CD14-positive monocyte (primary cell): ENCODE results near the gene SS18L1. TPM values are rescaled to one million over a fixed set of nuclear protein-coding genes. Genes with fewer than 3 reads are reported as not detected.

Experiments used
- DNase-seq, 3 donors: peaks; one replicate each; pipeline ENCODE4 v3.0.0-alpha.2; 2011 to 2022
- H2AFZ ChIP-seq: 2 replicates; pipeline ENCODE4 v1.6.0; 2012; ENCODE audit warnings: mild to moderate bottlenecking, low read depth, low read length, inconsistent platforms; ENCODE audit not compliant: insufficient read depth, poor library complexity, severe bottlenecking
- H3K27ac ChIP-seq, 2 donors: 1 replicate in 1 of 2; 2 replicates in 1 of 2; pipeline ENCODE4 v1.5.1; 2012 to 2013; ENCODE audit warnings: low read length in 2 of 2, control low read depth in 1 of 2, inconsistent platforms in 1 of 2, low read depth in 1 of 2, mild to moderate bottlenecking in 1 of 2
- H3K27me3 ChIP-seq, 2 donors: one replicate each; pipeline versions ENCODE4 v1.6.0 to v1.6.1; 2011 to 2013; ENCODE audit warnings: low read length in 2 of 2; ENCODE audit not compliant: control insufficient read depth in 2 of 2, insufficient read depth in 2 of 2
- H3K36me3 ChIP-seq, 2 donors: replicated peaks in 1 of 2; 1 replicate in 1 of 2; 2 replicates in 1 of 2; pipeline versions ENCODE4 v1.5.1 to v1.6.1; 2012 to 2013; ENCODE audit warnings: low read length in 2 of 2, control low read depth in 1 of 2, inconsistent platforms in 1 of 2, mild to moderate bottlenecking in 1 of 2; ENCODE audit not compliant: insufficient read depth in 2 of 2, control insufficient read depth in 1 of 2
- H3K4me1 ChIP-seq, 2 donors: 1 replicate in 1 of 2; 2 replicates in 1 of 2; pipeline versions ENCODE4 v1.5.1 to v1.6.1; 2012 to 2013; ENCODE audit warnings: low read length in 2 of 2, control low read depth in 1 of 2, inconsistent platforms in 1 of 2, mild to moderate bottlenecking in 1 of 2, moderate library complexity in 1 of 2; ENCODE audit not compliant: insufficient read depth in 2 of 2, control insufficient read depth in 1 of 2
- H3K4me2 ChIP-seq: replicated peaks from 2 replicates; pipeline ENCODE3; 2012; ENCODE audit warnings: low read length, moderate library complexity, mild to moderate bottlenecking; ENCODE audit not compliant: poor library complexity, severe bottlenecking; ENCODE audit errors: extremely low read depth
- H3K4me3 ChIP-seq, 3 experiments: fragments of 200-600 bp in 1 of 3; sonication (generic) in 1 of 3; replicated peaks in 1 of 3; 1 replicate in 2 of 3; 2 replicates in 1 of 3; pipeline ENCODE4 v1.5.1; 2011 to 2013; ENCODE audit warnings: low read length in 3 of 3, mild to moderate bottlenecking in 3 of 3, control low read depth in 2 of 3, low read depth in 2 of 3, inconsistent platforms in 1 of 3, moderate library complexity in 1 of 3
- H3K79me2 ChIP-seq: 2 replicates; pipeline ENCODE4 v1.6.0; 2012; ENCODE audit warnings: mild to moderate bottlenecking, control low read depth, inconsistent platforms, low read length, moderate library complexity; ENCODE audit not compliant: insufficient read depth
- H3K9ac ChIP-seq: 2 replicates; pipeline ENCODE4 v1.6.0; 2017; ENCODE audit warnings: low read length, mild to moderate bottlenecking; ENCODE audit not compliant: insufficient read depth, poor library complexity, severe bottlenecking
- H3K9me3 ChIP-seq, 2 donors: replicated peaks in 1 of 2; 1 replicate in 1 of 2; 2 replicates in 1 of 2; pipeline versions ENCODE4 v1.5.1 to v1.6.1; 2012 to 2013; ENCODE audit warnings: low read length in 2 of 2, control low read depth in 1 of 2; ENCODE audit not compliant: control insufficient read depth in 1 of 2, insufficient read depth in 1 of 2
- H4K20me1 ChIP-seq: 2 replicates; pipeline ENCODE4 v1.6.0; 2012; ENCODE audit warnings: mild to moderate bottlenecking, low read length, control low read depth, moderate library complexity; ENCODE audit not compliant: insufficient read depth
- H3K27ac Mint-ChIP-seq, 7 donors: one replicate each; pipeline ENCODE4 v1.8.0; 2020; ENCODE audit warnings: mild to moderate bottlenecking in 7 of 7, mixed read lengths in 7 of 7, moderate library complexity in 6 of 7, inconsistent platforms in 2 of 7
- H3K27me3 Mint-ChIP-seq, 3 donors: one replicate each; pipeline ENCODE4 v1.8.0; 2021 to 2022; ENCODE audit warnings: low read depth in 3 of 3, mild to moderate bottlenecking in 3 of 3, mixed read lengths in 3 of 3, moderate library complexity in 3 of 3, inconsistent platforms in 1 of 3
- H3K36me3 Mint-ChIP-seq, 2 donors: one replicate each; pipeline ENCODE4 v1.8.0; 2020; ENCODE audit warnings: mixed read lengths in 2 of 2, inconsistent platforms in 1 of 2, mild to moderate bottlenecking in 1 of 2
- H3K4me1 Mint-ChIP-seq: one replicate; pipeline ENCODE4 v1.8.0; 2020; ENCODE audit warnings: mild to moderate bottlenecking, mixed read lengths
- H3K4me3 Mint-ChIP-seq, 2 donors: one replicate each; pipeline ENCODE4 v1.8.0; 2020; ENCODE audit warnings: mild to moderate bottlenecking in 2 of 2, mixed read lengths in 2 of 2, moderate library complexity in 1 of 2
- H3K9me3 Mint-ChIP-seq, 7 donors: one replicate each; pipeline ENCODE4 v1.8.0; 2020 to 2022; ENCODE audit warnings: mixed read lengths in 7 of 7, mild to moderate bottlenecking in 6 of 7, moderate library complexity in 6 of 7, inconsistent platforms in 2 of 7
- WGBS: methylation state at CpG from one replicate; pipeline ENCODE4 v1.1.5; 2013; ENCODE audit warnings: missing lambda C conversion rate; ENCODE audit not compliant: insufficient coverage; 5-methylcytosine and 5-hydroxymethylcytosine counted together
- intact Hi-C, 2 donors: fragments of 100-400 bp; cut with micrococcal nuclease; formaldehyde crosslinking; loops; one replicate each; pipeline versions ENCODE4 v1.15.0 to v1.15.1; 2023
- polyA plus RNA-seq, 3 donors: library from polyadenylated mRNA; depleted of rRNA in 1 of 3; unstranded in 2 of 3; stranded (reverse) in 1 of 3; fragments of 300-500 nt in 2 of 3; fragments of >200 nt in 1 of 3; fragmentation: Illumina TruSeq in 2 of 3; gene quantifications; 1 replicate in 2 of 3; 2 replicates in 1 of 3; pipeline ENCODE4 v1.2.3, GENCODE V29; 2012 to 2021
- TF ChIP-seq, protein P1 (sequence below): fragments of 200-600 bp; IDR thresholded peaks from one replicate; pipeline ENCODE4 v1.8.0; 2022; ENCODE audit warnings: antibody characterized with exemption, mild to moderate bottlenecking

The SS18L1 gene
- polyA plus RNA-seq, 3 donors, result 0.75 to 16.5 (median 1.1) TPM

- TF ChIP-seq, protein P1, sequence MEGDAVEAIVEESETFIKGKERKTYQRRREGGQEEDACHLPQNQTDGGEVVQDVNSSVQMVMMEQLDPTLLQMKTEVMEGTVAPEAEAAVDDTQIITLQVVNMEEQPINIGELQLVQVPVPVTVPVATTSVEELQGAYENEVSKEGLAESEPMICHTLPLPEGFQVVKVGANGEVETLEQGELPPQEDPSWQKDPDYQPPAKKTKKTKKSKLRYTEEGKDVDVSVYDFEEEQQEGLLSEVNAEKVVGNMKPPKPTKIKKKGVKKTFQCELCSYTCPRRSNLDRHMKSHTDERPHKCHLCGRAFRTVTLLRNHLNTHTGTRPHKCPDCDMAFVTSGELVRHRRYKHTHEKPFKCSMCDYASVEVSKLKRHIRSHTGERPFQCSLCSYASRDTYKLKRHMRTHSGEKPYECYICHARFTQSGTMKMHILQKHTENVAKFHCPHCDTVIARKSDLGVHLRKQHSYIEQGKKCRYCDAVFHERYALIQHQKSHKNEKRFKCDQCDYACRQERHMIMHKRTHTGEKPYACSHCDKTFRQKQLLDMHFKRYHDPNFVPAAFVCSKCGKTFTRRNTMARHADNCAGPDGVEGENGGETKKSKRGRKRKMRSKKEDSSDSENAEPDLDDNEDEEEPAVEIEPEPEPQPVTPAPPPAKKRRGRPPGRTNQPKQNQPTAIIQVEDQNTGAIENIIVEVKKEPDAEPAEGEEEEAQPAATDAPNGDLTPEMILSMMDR, result no peak
- no peak overlapping the region for H3K4me2 ChIP-seq
- no peaks in the 10 kb centered on the region for H3K27me3 ChIP-seq
- H3K27ac Mint-ChIP-seq, result no peak overlapping the region
- no peak overlapping the region for H3K27ac ChIP-seq
- peaks cover 3 to 17% (median 14%) of the 10 kb centered on the region in 3 donors for H3K27me3 Mint-ChIP-seq
- no peaks in the 10 kb centered on the region for H3K36me3 Mint-ChIP-seq
- no peak overlapping the region for H2AFZ ChIP-seq
- WGBS, result 97% methylated on average over 2 of the region's 2 CpGs
- no peaks in the 10 kb centered on the region for H3K4me1 Mint-ChIP-seq
- no peaks in the 10 kb centered on the region for H3K79me2 ChIP-seq
- peaks cover 0 to 18% of the 10 kb centered on the region in 2 donors for H3K9me3 ChIP-seq
- intact Hi-C loops, result loop anchor here in 1 of 2 donors (10.0 kb wide), 2 partner anchors 165 to 175 kb away; partner anchors contain the start of genes CABLES2 and TAF4
- H3K9ac ChIP-seq, result no peak overlapping the region
- peaks cover 3 to 7% (median 5%) of the 10 kb centered on the region in 7 donors for H3K9me3 Mint-ChIP-seq
- H3K4me3 Mint-ChIP-seq, result no peak overlapping the region
- peak in 1 of 3 donors; percentile 22 for DNase-seq
- H3K4me3 ChIP-seq, result no peak overlapping the region
- H4K20me1 ChIP-seq, result no peaks in the 10 kb centered on the region
- H3K36me3 ChIP-seq, result no peaks in the 10 kb centered on the region
- H3K4me1 ChIP-seq, result no peaks in the 10 kb centered on the region
Observed at GRCh38 chr20:62230276-62230675, 86.7 kb downstream of the SS18L1 start.

DNA sequence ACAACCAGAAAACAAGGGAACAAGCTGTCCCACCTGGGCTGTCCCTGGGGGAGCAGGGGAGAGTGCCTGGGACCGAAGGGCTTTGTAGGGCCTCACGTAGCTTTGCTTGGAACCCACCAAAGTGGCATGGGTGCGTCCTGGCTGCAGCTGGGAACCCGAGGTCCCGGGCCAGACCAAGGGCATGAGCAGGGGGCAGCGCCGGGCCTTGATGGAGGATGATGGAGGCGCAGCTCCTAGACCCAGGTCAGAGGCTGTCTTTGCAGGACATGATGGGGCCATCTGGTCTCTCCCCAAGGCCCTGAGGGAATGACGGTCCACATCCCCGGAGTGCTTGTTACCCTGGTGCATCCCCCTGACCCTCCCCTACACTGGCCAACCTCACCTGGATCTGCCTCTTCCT, 87.1 kb downstream of the SS18L1 start:
- Histone ChIP-seq H3K9me3 (peaks cover 0 to 18% of the 10 kb centered on the region in 2 donors), H3K4me3 (no peak overlapping the region), H3K27ac (no peak overlapping the region), H3K4me2 (no peak overlapping the region), H2AFZ (no peak overlapping the region), H3K27me3 (no peaks in the 10 kb centered on the region), H3K79me2 (no peaks in the 10 kb centered on the region), H3K36me3 (no peaks in the 10 kb centered on the region), H3K9ac (no peak overlapping the region), H3K4me1 (no peaks in the 10 kb centered on the region), H4K20me1 (no peaks in the 10 kb centered on the region)
- Mint-ChIP-seq H3K36me3 (no peaks in the 10 kb centered on the region), H3K4me1 (no peaks in the 10 kb centered on the region), H3K27me3 (peaks cover 1 to 13% (median 12%) of the 10 kb centered on the region in 3 donors), H3K9me3 (peaks cover 3 to 7% (median 5%) of the 10 kb centered on the region in 7 donors), H3K27ac (no peak overlapping the region), H3K4me3 (no peak overlapping the region)
- TF ChIP-seq, protein P1, result no peak
- 100% methylated on average over 9 of the region's 10 CpGs for WGBS
- DNase-seq, result no peak
- intact Hi-C loops, result loop anchor here in 1 of 2 donors (10.0 kb wide), 2 partner anchors 166 to 174 kb away; partner anchors contain the start of genes CABLES2 and TAF4
